K562 (cell line): ENCODE data around the gene CDH3. TPM values are rescaled to one million over a fixed set of nuclear protein-coding genes. Genes with fewer than 3 reads are reported as not detected.

Experiments
- MYNN ChIP-seq, 2 experiments: sonication (generic); formaldehyde crosslinking in 1 of 2; IDR thresholded peaks; 2 replicates each; pipeline versions ENCODE4 v1.5.0 to v1.6.1; 2016 to 2020; ENCODE audit warnings: antibody characterized with exemption in 1 of 2, missing genetic modification reagents in 1 of 2
- RCOR1 ChIP-seq, 2 experiments: IDR thresholded peaks; 2 replicates each; pipeline ENCODE4 v1.6.1; 2012; ENCODE audit warnings: low read depth in 2 of 2, low read length in 2 of 2, borderline replicate concordance in 1 of 2, improper control_type of control experiment in 1 of 2
- TARDBP ChIP-seq: fragments of 450-650 bp; IDR thresholded peaks from 2 replicates; pipeline ENCODE4 v1.6.1; 2016
- ZNF197 ChIP-seq: fragments of 200-800 bp; sonication (Bioruptor generic); IDR thresholded peaks from 2 replicates; pipeline ENCODE4 v1.6.1; 2016; ENCODE audit warnings: low read depth, missing genetic modification characterization, missing compliant biosample characterization
- ZNF644 ChIP-seq: fragments of 200-800 bp; sonication (Bioruptor generic); IDR thresholded peaks from 2 replicates; pipeline ENCODE4 v1.6.1; 2016; ENCODE audit warnings: low read depth, missing genetic modification characterization, missing compliant biosample characterization
- polyA plus RNA-seq, 8 experiments: library from polyadenylated mRNA; depleted of rRNA in 4 of 8; stranded (reverse) in 5 of 8; unstranded in 3 of 8; fragments of >200 nt; fragmentation: Nextera tagmentation in 2 of 8; fragmentation: Illumina TruSeq in 1 of 8; extraction: Ambion mirVana in 2 of 8; extraction: Trizol in 1 of 8; gene quantifications; 2 replicates each; pipeline versions ENCODE4 v1.2.1 to v1.2.3, GENCODE V29; 2011 to 2014; ENCODE audit warnings: inconsistent platforms in 1 of 8, missing spikeins in 1 of 8
- total RNA-seq, 7 experiments: library from RNA; depleted of rRNA in 6 of 7; stranded (reverse); fragments of >200 nt in 6 of 7; fragmentation: Illumina TruSeq in 2 of 7; extraction: Trizol in 2 of 7; gene quantifications; 2 replicates each; pipeline versions ENCODE4 v1.2.1 to v1.2.3, GENCODE V29; 2011 to 2021; ENCODE audit warnings: low replicate concordance in 1 of 7
- TF ChIP-seq, protein P1 (sequence below): fragments of 200-800 bp; sonication (Bioruptor generic); IDR thresholded peaks from 2 replicates; pipeline ENCODE4 v1.6.1; 2017; ENCODE audit warnings: missing genetic modification characterization, missing compliant biosample characterization
- TF ChIP-seq, protein P2 (sequence below), 2 experiments: fragments of 450-650 bp; IDR thresholded peaks; 2 replicates each; pipeline ENCODE4 v1.6.1; 2018; ENCODE audit warnings: mild to moderate bottlenecking in 2 of 2, low read depth in 1 of 2; ENCODE audit not compliant: partially characterized antibody in 2 of 2
- TF ChIP-seq, protein P3 (sequence below): fragments of 450-650 bp; IDR thresholded peaks from 2 replicates; pipeline ENCODE4 v1.6.1; 2016; ENCODE audit warnings: antibody characterized with exemption
- TF ChIP-seq, protein P4 (sequence below): IDR thresholded peaks from 2 replicates; pipeline ENCODE4 v1.6.1; 2014; ENCODE audit warnings: antibody characterized with exemption
- TF ChIP-seq, protein P5 (sequence below): fragments of 450-650 bp; IDR thresholded peaks from 2 replicates; pipeline ENCODE4 v1.6.1; 2018; ENCODE audit warnings: mild to moderate bottlenecking, low read depth; ENCODE audit not compliant: partially characterized antibody

Gene CDH3
- total and polyA plus RNA-seq, 9 of the 15 experiments (the other 6 are each of a cell fraction or from before 2014, with no cell fraction given) = 0.06 to 0.09 TPM; not detected in 7

DNA sequence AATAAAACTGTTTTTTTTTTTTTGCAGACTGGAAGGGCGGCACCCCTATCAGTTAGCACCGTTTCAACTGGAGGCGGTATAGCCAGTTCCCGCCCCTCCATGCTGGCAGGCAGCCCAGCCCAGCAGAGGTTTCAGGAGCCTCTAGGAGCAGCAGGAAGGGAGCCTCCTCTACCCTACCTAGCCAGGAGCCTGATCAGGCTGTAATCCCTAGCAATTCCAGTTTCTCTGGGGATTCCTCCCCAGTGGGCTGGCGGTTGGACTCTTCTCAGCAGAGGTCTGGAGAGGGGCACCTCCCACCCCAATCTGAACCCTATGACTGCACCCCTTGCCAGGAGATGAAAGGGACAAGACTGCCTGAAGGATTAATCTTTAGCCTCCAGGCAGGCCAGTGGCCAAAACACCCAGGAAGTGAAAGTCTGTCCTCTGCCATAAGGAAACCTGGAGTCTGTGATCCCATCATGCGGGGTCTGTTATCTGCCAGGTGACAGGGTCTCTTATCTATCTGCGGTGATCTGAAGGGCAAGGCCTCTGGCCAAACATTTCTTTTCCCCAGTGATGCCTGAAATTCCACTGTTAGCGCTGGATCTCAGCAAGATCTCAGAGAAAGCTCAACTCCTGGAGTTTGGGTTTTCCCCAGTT is 87.1 kb downstream of the CDH3 start (continued):
- TF ChIP-seq, protein P1, sequence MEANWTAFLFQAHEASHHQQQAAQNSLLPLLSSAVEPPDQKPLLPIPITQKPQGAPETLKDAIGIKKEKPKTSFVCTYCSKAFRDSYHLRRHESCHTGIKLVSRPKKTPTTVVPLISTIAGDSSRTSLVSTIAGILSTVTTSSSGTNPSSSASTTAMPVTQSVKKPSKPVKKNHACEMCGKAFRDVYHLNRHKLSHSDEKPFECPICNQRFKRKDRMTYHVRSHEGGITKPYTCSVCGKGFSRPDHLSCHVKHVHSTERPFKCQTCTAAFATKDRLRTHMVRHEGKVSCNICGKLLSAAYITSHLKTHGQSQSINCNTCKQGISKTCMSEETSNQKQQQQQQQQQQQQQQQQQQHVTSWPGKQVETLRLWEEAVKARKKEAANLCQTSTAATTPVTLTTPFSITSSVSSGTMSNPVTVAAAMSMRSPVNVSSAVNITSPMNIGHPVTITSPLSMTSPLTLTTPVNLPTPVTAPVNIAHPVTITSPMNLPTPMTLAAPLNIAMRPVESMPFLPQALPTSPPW = peak; percentile 38; the same call in 1 of the 2 replicates
- TF ChIP-seq, protein P2, sequence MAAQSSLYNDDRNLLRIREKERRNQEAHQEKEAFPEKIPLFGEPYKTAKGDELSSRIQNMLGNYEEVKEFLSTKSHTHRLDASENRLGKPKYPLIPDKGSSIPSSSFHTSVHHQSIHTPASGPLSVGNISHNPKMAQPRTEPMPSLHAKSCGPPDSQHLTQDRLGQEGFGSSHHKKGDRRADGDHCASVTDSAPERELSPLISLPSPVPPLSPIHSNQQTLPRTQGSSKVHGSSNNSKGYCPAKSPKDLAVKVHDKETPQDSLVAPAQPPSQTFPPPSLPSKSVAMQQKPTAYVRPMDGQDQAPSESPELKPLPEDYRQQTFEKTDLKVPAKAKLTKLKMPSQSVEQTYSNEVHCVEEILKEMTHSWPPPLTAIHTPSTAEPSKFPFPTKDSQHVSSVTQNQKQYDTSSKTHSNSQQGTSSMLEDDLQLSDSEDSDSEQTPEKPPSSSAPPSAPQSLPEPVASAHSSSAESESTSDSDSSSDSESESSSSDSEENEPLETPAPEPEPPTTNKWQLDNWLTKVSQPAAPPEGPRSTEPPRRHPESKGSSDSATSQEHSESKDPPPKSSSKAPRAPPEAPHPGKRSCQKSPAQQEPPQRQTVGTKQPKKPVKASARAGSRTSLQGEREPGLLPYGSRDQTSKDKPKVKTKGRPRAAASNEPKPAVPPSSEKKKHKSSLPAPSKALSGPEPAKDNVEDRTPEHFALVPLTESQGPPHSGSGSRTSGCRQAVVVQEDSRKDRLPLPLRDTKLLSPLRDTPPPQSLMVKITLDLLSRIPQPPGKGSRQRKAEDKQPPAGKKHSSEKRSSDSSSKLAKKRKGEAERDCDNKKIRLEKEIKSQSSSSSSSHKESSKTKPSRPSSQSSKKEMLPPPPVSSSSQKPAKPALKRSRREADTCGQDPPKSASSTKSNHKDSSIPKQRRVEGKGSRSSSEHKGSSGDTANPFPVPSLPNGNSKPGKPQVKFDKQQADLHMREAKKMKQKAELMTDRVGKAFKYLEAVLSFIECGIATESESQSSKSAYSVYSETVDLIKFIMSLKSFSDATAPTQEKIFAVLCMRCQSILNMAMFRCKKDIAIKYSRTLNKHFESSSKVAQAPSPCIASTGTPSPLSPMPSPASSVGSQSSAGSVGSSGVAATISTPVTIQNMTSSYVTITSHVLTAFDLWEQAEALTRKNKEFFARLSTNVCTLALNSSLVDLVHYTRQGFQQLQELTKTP (IDR thresholded peaks at IDR 0.05; ENCODE audit: low read depth in 1 of 2, partially characterized antibody in 2 of 2) = peak in 1 of 2 experiments; percentile 15
- TF ChIP-seq TARDBP (no peak), ZNF197 (CRISPR knock-in tag) (peak; percentile 69; the same call in 1 of the 2 replicates), ZNF644 (tag) (0 out of 2 replicates have a peak, but pooled peaks have one; percentile 21), MYNN (IDR thresholded peaks at IDR 0.05) (0 out of 2 replicates have a peak, but pooled peaks have one; percentile 39), MYNN (CRISPR knock-in tag; IDR thresholded peaks at IDR 0.05) (no peak), RCOR1 (IDR thresholded peaks at IDR 0.05; ENCODE audit: borderline replicate concordance in 1 of 2, low read depth in 2 of 2, low read length in 2 of 2) (peak in 1 of 2 experiments; percentile 51; a peak in 2 of 4 replicates)
- TF ChIP-seq, protein P3, sequence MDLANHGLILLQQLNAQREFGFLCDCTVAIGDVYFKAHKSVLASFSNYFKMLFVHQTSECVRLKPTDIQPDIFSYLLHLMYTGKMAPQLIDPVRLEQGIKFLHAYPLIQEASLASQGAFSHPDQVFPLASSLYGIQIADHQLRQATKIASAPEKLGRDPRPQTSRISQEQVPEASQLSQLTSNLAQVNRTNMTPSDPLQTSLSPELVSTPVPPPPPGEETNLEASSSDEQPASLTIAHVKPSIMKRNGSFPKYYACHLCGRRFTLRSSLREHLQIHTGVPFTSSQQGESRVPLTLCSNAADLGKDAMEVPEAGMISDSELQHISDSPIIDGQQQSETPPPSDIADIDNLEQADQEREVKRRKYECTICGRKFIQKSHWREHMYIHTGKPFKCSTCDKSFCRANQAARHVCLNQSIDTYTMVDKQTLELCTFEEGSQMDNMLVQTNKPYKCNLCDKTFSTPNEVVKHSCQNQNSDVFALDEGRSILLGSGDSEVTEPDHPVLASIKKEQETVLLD = peak; percentile 63
- TF ChIP-seq, protein P4, sequence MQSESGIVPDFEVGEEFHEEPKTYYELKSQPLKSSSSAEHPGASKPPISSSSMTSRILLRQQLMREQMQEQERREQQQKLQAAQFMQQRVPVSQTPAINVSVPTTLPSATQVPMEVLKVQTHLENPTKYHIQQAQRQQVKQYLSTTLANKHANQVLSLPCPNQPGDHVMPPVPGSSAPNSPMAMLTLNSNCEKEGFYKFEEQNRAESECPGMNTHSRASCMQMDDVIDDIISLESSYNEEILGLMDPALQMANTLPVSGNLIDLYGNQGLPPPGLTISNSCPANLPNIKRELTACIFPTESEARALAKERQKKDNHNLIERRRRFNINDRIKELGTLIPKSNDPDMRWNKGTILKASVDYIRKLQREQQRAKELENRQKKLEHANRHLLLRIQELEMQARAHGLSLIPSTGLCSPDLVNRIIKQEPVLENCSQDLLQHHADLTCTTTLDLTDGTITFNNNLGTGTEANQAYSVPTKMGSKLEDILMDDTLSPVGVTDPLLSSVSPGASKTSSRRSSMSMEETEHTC = peak; percentile 43; the same call in 1 of the 2 replicates
- TF ChIP-seq, protein P5, sequence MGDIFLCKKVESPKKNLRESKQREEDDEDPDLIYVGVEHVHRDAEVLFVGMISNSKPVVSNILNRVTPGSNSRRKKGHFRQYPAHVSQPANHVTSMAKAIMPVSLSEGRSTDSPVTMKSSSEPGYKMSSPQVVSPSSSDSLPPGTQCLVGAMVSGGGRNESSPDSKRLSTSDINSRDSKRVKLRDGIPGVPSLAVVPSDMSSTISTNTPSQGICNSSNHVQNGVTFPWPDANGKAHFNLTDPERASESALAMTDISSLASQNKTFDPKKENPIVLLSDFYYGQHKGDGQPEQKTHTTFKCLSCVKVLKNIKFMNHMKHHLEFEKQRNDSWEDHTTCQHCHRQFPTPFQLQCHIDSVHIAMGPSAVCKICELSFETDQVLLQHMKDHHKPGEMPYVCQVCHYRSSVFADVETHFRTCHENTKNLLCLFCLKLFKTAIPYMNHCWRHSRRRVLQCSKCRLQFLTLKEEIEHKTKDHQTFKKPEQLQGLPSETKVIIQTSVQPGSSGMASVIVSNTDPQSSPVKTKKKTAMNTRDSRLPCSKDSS = no peak
